ENCODE data around the gene MPZL1.
"Not testable (repeated sequence)": the region's sequence is repeated elsewhere in the genome, so short reads cannot be mapped to it uniquely, and the experiment has no call there.

The MPZL1 gene

DNA sequence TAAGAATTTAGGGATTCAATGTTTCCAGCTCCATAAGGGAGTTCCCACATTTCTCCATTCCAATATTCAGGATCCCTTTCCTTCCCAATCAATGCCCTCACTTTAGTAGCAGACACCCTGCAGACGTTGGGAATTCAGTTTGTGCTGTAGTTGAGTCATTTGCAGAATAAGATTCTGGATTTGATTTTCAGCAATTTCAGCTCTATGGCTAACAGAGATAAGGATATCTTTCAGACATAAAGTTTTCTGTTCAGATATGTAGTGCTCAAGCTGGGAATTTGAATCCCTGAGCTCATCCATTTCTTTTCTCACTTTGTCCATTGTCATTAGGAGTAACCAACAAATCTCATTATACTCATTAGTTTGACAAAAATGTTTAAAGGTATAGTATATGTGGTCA lies 13.1 kb downstream of the MPZL1 start:
- no peaks in the 10 kb centered on the region; the same call in 1 of the 2 replicates for H3K36me3 ChIP-seq (ENCODE audit: control insufficient read depth, insufficient read depth, low read length)
- no peak for DNase-seq (ENCODE audit: low read depth, low spot score)
- H3K9me3 ChIP-seq (ENCODE audit: control insufficient read depth, insufficient read depth, low read length), result no peaks in the 10 kb centered on the region
- no peaks in the 10 kb centered on the region; the same call in 1 of the 2 replicates for H3K4me1 ChIP-seq (ENCODE audit: control insufficient read depth, insufficient read depth, low read length)
- H3K27me3 ChIP-seq (ENCODE audit: control insufficient read depth, insufficient read depth, low read length), result no peaks in the 10 kb centered on the region
- whole genome bisulfite sequencing (ENCODE audit: insufficient coverage, insufficient read length), result no CpG with 5 or more reads among the region's 1 CpG
- no peak overlapping the region for H3K4me3 ChIP-seq (ENCODE audit: low read length)
- H3K27ac ChIP-seq (ENCODE audit: low read length), result no peak overlapping the region

DNA sequence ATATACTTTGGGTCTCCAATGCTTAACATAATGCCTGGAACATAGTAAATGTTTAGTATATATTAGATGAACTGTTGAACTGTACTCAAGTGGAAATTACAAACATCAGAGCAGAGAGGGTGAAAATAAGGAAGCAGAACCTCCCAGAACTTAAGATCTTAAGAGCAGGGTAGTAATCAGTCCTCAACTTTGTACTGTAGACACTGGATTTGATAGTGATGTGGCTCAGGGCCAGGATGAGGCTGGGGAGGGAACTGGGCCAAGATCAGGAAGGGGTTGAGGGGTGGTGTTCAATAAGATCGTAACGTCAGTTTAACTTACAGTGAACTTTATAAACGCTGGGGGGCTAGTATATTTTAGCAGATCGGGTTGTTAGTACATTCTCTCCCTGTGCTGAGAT lies 15.4 kb downstream of the MPZL1 start:
- H3K27me3 ChIP-seq (ENCODE audit: control insufficient read depth, insufficient read depth, low read length), result no peaks in the 10 kb centered on the region
- no peaks in the 10 kb centered on the region; the same call in 1 of the 2 replicates for H3K36me3 ChIP-seq (ENCODE audit: control insufficient read depth, insufficient read depth, low read length)
- H3K4me3 ChIP-seq (ENCODE audit: low read length), result no peak overlapping the region
- H3K27ac ChIP-seq (ENCODE audit: low read length), result no peak overlapping the region
- no peaks in the 10 kb centered on the region; the same call in none of the 2 replicates for H3K4me1 ChIP-seq (ENCODE audit: control insufficient read depth, insufficient read depth, low read length)
- no CpG with 5 or more reads among the region's 4 CpGs for WGBS (ENCODE audit: insufficient coverage, insufficient read length)
- H3K9me3 ChIP-seq (ENCODE audit: control insufficient read depth, insufficient read depth, low read length), result no peaks in the 10 kb centered on the region
- no peak for DNase-seq (ENCODE audit: low read depth, low spot score)

DNA sequence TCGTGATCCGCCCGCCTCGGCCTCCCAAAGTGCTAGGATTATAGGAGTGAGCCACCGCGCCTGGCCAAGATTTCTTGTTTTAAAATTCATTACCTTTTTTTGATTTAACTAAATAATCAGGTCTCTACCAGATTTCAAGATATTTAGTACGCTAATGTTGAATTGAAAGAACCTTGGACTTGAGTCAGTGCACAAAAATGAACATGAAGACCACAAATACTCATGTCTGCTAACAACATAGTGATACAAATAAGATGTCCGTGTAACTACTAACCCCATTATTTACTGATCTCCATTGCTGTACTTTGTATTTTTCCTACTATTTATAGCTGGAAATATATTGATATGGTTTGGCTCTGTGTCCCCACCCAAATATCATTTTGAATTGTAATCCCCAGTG lies 16.4 kb downstream of the MPZL1 start:
- H3K4me3 ChIP-seq (ENCODE audit: low read length), result no peak overlapping the region
- no peaks in the 10 kb centered on the region for H3K27me3 ChIP-seq (ENCODE audit: control insufficient read depth, insufficient read depth, low read length)
- H3K36me3 ChIP-seq (ENCODE audit: control insufficient read depth, insufficient read depth, low read length), result no peaks in the 10 kb centered on the region; the same call in 1 of the 2 replicates
- no peak overlapping the region for H3K27ac ChIP-seq (ENCODE audit: low read length)
- no peaks in the 10 kb centered on the region; the same call in none of the 2 replicates for H3K4me1 ChIP-seq (ENCODE audit: control insufficient read depth, insufficient read depth, low read length)
- H3K9me3 ChIP-seq (ENCODE audit: control insufficient read depth, insufficient read depth, low read length), result no peaks in the 10 kb centered on the region
- WGBS (ENCODE audit: insufficient coverage, insufficient read length), result no CpG with 5 or more reads among the region's 8 CpGs
- no peak for DNase-seq (ENCODE audit: low read depth, low spot score)

DNA sequence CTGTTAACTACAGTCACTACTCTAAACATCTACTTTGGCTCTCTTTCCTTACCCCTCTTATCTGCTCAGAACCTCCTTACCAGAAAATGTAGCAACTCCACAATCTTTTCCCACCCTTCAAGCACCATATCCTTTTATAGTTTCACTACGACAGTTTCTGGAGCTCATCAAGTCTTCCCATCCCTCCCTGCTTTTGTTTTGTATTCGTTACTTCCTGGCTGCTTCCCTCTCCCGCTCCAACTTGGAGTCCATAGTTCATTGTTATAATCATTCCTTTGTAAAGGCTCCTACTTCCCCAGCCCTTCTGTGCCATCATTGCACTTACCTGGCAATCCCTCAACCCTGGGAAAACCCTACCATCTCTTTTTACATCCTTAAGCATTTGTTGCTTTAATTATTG lies 18.0 kb downstream of the MPZL1 start:
- no peaks in the 10 kb centered on the region; the same call in none of the 2 replicates for H3K4me1 ChIP-seq (ENCODE audit: control insufficient read depth, insufficient read depth, low read length)
- WGBS (ENCODE audit: insufficient coverage, insufficient read length), result no CpG with 5 or more reads among the region's 3 CpGs
- no peak for DNase-seq (ENCODE audit: low read depth, low spot score)
- H3K9me3 ChIP-seq (ENCODE audit: control insufficient read depth, insufficient read depth, low read length), result no peaks in the 10 kb centered on the region
- H3K27ac ChIP-seq (ENCODE audit: low read length), result no peak overlapping the region
- H3K4me3 ChIP-seq (ENCODE audit: low read length), result no peak overlapping the region
- H3K27me3 ChIP-seq (ENCODE audit: control insufficient read depth, insufficient read depth, low read length), result no peaks in the 10 kb centered on the region
- no peaks in the 10 kb centered on the region for H3K36me3 ChIP-seq (ENCODE audit: control insufficient read depth, insufficient read depth, low read length)

DNA sequence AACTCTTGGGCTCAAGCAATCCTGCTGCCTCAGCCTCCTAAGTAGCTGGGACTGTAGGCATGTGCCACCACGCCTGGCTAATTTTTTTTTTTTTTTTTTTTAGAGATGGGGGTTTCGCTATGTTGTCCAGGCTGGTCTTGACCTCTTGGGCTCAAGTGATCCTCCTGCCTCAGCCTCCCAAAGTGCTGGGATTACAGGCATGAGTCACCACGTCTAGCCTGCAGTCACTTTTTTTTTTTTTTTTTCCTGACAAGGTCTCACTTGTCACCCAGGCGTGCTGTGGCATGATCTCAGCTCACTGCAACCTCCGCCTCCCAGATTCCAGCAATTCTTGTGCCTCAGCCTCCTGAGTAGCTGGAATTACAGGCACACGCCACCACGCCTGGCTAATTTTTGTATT lies 19.3 kb downstream of the MPZL1 start:
- not testable (repeated sequence) for H3K4me1 ChIP-seq (ENCODE audit: control insufficient read depth, insufficient read depth, low read length); DNase-seq (ENCODE audit: low read depth, low spot score); H3K27me3 ChIP-seq (ENCODE audit: control insufficient read depth, insufficient read depth, low read length); H3K4me3 ChIP-seq (ENCODE audit: low read length); H3K9me3 ChIP-seq (ENCODE audit: control insufficient read depth, insufficient read depth, low read length); H3K36me3 ChIP-seq (ENCODE audit: control insufficient read depth, insufficient read depth, low read length); H3K27ac ChIP-seq (ENCODE audit: low read length)
- no CpG with 5 or more reads among the region's 7 CpGs for WGBS (ENCODE audit: insufficient coverage, insufficient read length)

DNA sequence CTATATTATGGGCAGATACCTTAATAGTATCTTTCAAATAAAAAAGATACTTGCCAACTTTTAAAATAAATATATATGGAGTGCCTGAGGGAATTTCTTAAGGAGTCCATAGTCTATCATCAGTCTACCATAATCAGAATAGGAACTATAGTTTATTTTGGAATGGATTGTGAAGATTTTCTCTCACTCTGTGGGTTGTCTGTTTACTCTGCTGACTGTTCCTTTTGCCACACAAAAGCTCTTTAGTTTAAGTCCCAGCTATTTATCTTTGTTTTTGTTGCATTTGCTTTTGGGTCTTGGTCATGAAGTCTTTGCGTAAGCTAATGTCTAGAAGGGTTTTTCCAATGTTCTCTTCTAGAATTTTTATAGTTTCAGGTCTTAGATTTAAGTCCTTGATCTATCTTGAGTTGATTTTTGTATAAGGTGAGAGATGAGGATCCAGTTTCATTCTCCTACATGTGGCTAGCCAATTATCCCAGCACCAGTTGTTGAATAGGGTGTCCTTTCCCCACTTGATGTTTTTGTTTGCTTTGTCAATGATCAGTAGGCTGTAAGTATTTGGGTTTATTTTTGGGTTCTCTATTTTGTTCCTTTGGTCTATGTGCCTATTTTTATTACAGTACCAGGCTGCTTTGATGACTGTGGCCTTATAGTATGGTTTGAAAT lies 20.7 kb downstream of the MPZL1 start:
- H3K36me3 ChIP-seq (ENCODE audit: control insufficient read depth, insufficient read depth, low read length); H3K27me3 ChIP-seq (ENCODE audit: control insufficient read depth, insufficient read depth, low read length); H3K9me3 ChIP-seq (ENCODE audit: control insufficient read depth, insufficient read depth, low read length); H3K4me3 ChIP-seq (ENCODE audit: low read length); H3K4me1 ChIP-seq (ENCODE audit: control insufficient read depth, insufficient read depth, low read length); H3K27ac ChIP-seq (ENCODE audit: low read length); DNase-seq (ENCODE audit: low read depth, low spot score): not testable (repeated sequence)
- WGBS (ENCODE audit: insufficient coverage, insufficient read length), result no CpG with 5 or more reads among the region's 1 CpG

DNA sequence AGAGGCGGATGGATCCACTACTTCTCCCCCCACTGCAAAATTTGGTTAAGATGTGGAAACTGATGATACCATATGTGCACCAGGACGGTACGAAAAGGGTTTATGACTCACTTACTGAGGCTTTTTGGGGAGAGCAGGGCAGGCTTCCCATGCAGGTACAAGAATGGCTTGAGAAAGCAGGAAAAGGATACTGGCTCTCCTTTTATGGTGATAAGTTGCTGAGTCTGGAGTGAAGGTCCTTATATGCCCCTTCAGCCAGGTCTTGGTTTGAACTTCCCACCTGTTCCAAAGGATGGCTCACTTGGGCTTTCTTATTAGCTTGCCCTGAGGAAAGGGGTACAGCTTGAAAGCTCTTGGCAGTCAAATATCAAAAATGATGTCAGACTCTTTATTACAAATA lies 23.1 kb downstream of the MPZL1 start:
- Histone ChIP-seq H3K4me3 (ENCODE audit: low read length) (no peak overlapping the region), H3K36me3 (ENCODE audit: control insufficient read depth, insufficient read depth, low read length) (no peaks in the 10 kb centered on the region), H3K27ac (ENCODE audit: low read length) (no peak overlapping the region), H3K27me3 (ENCODE audit: control insufficient read depth, insufficient read depth, low read length) (no peaks in the 10 kb centered on the region), H3K4me1 (ENCODE audit: control insufficient read depth, insufficient read depth, low read length) (no peaks in the 10 kb centered on the region; the same call in 1 of the 2 replicates), H3K9me3 (ENCODE audit: control insufficient read depth, insufficient read depth, low read length) (no peaks in the 10 kb centered on the region)
- no CpG with 5 or more reads among the region's 3 CpGs for WGBS (ENCODE audit: insufficient coverage, insufficient read length)
- DNase-seq (ENCODE audit: low read depth, low spot score), result no peak

DNA sequence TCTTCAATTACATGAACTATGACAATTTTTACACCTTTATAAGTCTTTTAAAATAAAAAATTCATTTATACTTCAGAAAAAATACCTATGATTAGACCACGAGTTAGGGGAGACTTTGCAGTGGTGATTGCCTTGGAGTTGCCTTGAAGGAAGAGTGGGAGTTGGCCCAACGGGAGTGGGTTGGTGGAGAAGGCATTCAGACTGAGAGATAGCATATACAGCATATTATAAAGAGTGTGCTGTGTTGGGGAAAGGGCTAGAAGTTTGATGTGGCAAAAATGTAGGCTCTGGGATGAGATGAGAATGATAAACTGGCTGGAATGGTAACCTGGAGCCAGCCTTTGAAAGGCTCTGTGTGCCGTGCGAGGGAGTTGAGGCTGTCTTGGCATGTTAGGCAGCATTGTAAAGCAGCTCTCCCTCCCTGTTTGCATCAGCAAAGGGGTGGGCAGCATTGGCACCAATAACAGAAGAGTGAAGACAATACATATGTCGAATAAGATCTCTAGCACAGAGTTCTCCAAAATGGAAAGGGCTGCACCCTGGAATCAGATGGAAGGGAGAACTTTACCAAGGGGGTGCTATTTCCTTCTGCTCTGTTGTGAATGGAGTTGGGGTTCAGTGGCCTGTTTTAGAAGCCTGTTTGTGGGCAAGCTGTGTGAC lies 24.4 kb downstream of the MPZL1 start:
- no peak overlapping the region for H3K4me3 ChIP-seq (ENCODE audit: low read length)
- H3K9me3 ChIP-seq (ENCODE audit: control insufficient read depth, insufficient read depth, low read length), result no peaks in the 10 kb centered on the region
- no peaks in the 10 kb centered on the region for H3K36me3 ChIP-seq (ENCODE audit: control insufficient read depth, insufficient read depth, low read length)
- DNase-seq (ENCODE audit: low read depth, low spot score), result no peak
- H3K4me1 ChIP-seq (ENCODE audit: control insufficient read depth, insufficient read depth, low read length), result no peaks in the 10 kb centered on the region
- WGBS (ENCODE audit: insufficient coverage, insufficient read length), result no CpG with 5 or more reads among the region's 5 CpGs
- no peaks in the 10 kb centered on the region for H3K27me3 ChIP-seq (ENCODE audit: control insufficient read depth, insufficient read depth, low read length)
- H3K27ac ChIP-seq (ENCODE audit: low read length), result no peak overlapping the region

DNA sequence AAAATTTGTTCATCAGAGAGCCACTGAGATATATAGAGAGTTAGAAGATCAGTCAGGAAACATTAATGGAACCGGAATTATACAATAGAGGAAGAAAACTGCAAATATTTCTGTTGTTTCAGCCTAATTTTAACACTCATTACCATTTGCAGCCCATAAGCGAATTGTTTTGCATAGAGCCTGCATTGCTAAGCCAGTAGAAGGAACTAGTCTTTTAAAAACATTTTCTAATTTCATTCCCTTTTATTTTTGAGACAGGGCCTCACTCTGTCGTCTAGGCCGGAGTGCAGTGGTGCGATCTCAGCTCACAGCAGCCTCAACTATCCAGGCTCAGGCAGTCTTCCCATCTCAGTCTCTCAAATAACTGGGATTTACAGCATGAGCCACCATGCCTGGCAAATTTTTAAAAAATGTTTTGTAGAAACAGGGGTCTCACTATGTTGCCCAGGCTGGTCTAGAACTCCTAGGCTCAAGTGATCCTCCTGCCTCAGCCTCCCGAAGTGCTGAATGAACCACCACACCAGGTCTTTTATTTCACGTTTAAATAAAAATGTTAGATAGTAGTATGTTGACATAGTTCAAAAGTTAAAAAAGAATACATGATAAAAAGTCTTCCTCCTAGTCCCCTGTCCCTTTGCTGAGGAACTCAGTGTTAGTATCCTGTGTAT lies 25.3 kb downstream of the MPZL1 start:
- no CpG with 5 or more reads among the region's 7 CpGs for WGBS (ENCODE audit: insufficient coverage, insufficient read length)
- Histone ChIP-seq H3K27ac (ENCODE audit: low read length) (no peak overlapping the region), H3K4me1 (ENCODE audit: control insufficient read depth, insufficient read depth, low read length) (no peaks in the 10 kb centered on the region), H3K4me3 (ENCODE audit: low read length) (no peak overlapping the region), H3K27me3 (ENCODE audit: control insufficient read depth, insufficient read depth, low read length) (no peaks in the 10 kb centered on the region), H3K36me3 (ENCODE audit: control insufficient read depth, insufficient read depth, low read length) (no peaks in the 10 kb centered on the region), H3K9me3 (ENCODE audit: control insufficient read depth, insufficient read depth, low read length) (no peaks in the 10 kb centered on the region)
- DNase-seq (ENCODE audit: low read depth, low spot score), result no peak

DNA sequence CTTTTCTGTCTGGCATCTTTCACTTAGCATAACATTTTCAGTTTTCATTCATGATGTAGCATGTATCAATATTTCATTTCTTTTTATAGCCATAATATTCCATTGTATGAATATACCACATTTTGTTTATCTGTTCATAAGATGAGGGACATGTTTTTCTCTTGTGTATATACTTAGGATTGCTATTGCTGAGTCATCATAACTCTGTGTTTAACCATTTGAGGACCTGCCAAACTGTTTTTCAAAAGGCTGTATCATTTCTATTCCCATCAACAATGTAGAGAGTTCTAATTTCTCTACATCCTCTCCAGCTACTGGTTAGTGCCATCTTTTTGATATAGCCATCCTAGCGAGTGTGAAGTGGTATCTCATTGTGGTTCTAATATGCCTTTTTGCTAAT lies 26.2 kb downstream of the MPZL1 start:
- no peaks in the 10 kb centered on the region for H3K9me3 ChIP-seq (ENCODE audit: control insufficient read depth, insufficient read depth, low read length)
- H3K27me3 ChIP-seq (ENCODE audit: control insufficient read depth, insufficient read depth, low read length), result no peaks in the 10 kb centered on the region
- no peak for DNase-seq (ENCODE audit: low read depth, low spot score)
- H3K36me3 ChIP-seq (ENCODE audit: control insufficient read depth, insufficient read depth, low read length), result no peaks in the 10 kb centered on the region
- no CpG with 5 or more reads among the region's 1 CpG for WGBS (ENCODE audit: insufficient coverage, insufficient read length)
- H3K4me1 ChIP-seq (ENCODE audit: control insufficient read depth, insufficient read depth, low read length), result no peaks in the 10 kb centered on the region
- H3K27ac ChIP-seq (ENCODE audit: low read length), result no peak overlapping the region
- no peak overlapping the region for H3K4me3 ChIP-seq (ENCODE audit: low read length)
